ENCODE results near the gene CDC42EP4. TPM values are rescaled to one million over a fixed set of nuclear protein-coding genes. Genes with fewer than 3 reads are reported as not detected.

CDC42EP4 gene
- total RNA-seq, 1 donor from 2014 or later = 124 TPM

DNA sequence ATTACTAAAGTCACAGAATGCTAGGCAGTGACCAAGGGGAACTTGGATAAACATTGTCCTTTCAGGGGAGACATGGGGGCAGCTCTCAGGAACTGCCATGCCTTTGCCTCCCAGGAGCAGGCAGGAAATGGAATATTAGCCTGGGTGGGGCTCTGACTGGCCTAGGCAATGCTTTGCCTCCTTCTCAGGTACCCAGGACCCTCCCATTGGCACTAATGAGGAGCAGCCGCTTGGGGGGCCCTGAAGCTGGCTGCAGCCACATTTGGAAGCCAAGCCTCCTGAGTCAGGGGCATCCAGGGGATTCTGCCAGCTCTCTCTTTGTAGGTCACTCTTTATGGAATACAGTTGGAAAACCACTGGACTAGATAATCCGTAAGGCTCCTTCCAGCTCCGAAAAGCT is 55.6 kb downstream of the CDC42EP4 start:
- peaks cover 3% of the 10 kb centered on the region for H3K27me3 Mint-ChIP-seq (ENCODE audit: unreplicated experiment)
- H3K9me3 Mint-ChIP-seq (ENCODE audit: unreplicated experiment) = no peaks in the 10 kb centered on the region
- H3K36me3 Mint-ChIP-seq (ENCODE audit: unreplicated experiment) = no peaks in the 10 kb centered on the region
- H3K4me3 Mint-ChIP-seq (ENCODE audit: unreplicated experiment) = no peak overlapping the region
- TF ChIP-seq, protein P1, sequence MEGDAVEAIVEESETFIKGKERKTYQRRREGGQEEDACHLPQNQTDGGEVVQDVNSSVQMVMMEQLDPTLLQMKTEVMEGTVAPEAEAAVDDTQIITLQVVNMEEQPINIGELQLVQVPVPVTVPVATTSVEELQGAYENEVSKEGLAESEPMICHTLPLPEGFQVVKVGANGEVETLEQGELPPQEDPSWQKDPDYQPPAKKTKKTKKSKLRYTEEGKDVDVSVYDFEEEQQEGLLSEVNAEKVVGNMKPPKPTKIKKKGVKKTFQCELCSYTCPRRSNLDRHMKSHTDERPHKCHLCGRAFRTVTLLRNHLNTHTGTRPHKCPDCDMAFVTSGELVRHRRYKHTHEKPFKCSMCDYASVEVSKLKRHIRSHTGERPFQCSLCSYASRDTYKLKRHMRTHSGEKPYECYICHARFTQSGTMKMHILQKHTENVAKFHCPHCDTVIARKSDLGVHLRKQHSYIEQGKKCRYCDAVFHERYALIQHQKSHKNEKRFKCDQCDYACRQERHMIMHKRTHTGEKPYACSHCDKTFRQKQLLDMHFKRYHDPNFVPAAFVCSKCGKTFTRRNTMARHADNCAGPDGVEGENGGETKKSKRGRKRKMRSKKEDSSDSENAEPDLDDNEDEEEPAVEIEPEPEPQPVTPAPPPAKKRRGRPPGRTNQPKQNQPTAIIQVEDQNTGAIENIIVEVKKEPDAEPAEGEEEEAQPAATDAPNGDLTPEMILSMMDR (IDR thresholded peaks at IDR 0.05; ENCODE audit: partially characterized antibody, unreplicated experiment) = no peak
- no peak for DNase-seq
- peaks cover 2% of the 10 kb centered on the region for H3K4me1 Mint-ChIP-seq (ENCODE audit: low read depth, unreplicated experiment)
- H3K27ac Mint-ChIP-seq (ENCODE audit: unreplicated experiment) = no peak overlapping the region

GRCh38 chr17:73255671-73256181 is 56.1 kb downstream of the CDC42EP4 start:
- Mint-ChIP-seq H3K4me1 (ENCODE audit: low read depth, unreplicated experiment) (peaks cover 2% of the 10 kb centered on the region), H3K9me3 (ENCODE audit: unreplicated experiment) (no peaks in the 10 kb centered on the region), H3K27ac (ENCODE audit: unreplicated experiment) (no peak overlapping the region), H3K27me3 (ENCODE audit: unreplicated experiment) (peaks cover 3% of the 10 kb centered on the region), H3K36me3 (ENCODE audit: unreplicated experiment) (no peaks in the 10 kb centered on the region), H3K4me3 (ENCODE audit: unreplicated experiment) (no peak overlapping the region)
- TF ChIP-seq, protein P1 (IDR thresholded peaks at IDR 0.05; ENCODE audit: partially characterized antibody, unreplicated experiment) = peak; percentile 97
- DNase-seq = peak; percentile 84

GRCh38 chr17:73251871-73252270 is 59.9 kb downstream of the CDC42EP4 start:
- H3K27me3 Mint-ChIP-seq (ENCODE audit: unreplicated experiment) = peaks cover 1% of the 10 kb centered on the region
- H3K4me1 Mint-ChIP-seq (ENCODE audit: low read depth, unreplicated experiment) = peaks cover 10% of the 10 kb centered on the region
- no peak for DNase-seq
- TF ChIP-seq, protein P1 (IDR thresholded peaks at IDR 0.05; ENCODE audit: partially characterized antibody, unreplicated experiment) = no peak
- H3K36me3 Mint-ChIP-seq (ENCODE audit: unreplicated experiment) = no peaks in the 10 kb centered on the region
- no peak overlapping the region for H3K27ac Mint-ChIP-seq (ENCODE audit: unreplicated experiment)
- no peak overlapping the region for H3K4me3 Mint-ChIP-seq (ENCODE audit: unreplicated experiment)
- H3K9me3 Mint-ChIP-seq (ENCODE audit: unreplicated experiment) = peaks cover under 1% of the 10 kb centered on the region

DNA sequence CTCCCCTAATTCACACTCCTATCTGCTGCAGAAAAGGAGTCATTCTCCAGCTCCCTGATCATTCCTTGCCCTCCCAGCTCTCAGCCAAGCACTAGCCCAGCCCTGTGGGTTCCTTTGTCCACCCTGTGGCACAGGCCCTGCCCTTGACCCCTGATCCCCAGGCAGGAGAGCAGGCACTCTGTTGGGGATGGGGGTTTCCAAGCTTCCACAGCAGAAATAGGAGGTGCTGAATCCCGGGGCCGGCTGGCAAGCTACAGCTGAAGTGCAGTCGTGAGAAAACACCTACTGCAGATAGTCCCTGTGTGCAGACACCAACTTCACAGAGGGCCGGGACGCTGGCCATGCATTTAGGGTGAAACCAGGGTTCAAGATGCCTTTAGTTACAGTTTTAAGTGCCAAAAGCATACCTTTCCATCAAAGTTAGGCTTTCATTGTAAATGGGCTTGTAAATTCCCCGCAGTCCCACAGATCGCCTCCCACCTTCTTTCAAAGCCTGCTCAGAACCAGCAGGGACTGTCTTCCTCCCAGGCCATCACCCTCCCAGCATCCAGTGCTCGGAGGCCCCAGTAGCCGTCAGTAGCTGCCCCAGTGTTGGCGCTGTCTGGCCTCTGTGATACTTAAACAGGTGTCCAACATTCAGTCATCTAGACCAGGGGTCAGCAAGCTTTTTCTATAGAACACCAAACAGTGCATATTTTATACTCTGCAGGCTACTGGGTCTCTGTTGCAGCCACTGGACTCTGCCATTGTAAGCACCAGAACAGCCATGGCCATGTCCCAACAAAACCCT is 60.8 kb downstream of the CDC42EP4 start:
- no peak for DNase-seq
- no peak overlapping the region for H3K4me3 Mint-ChIP-seq (ENCODE audit: unreplicated experiment)
- H3K27me3 Mint-ChIP-seq (ENCODE audit: unreplicated experiment) = peaks cover 1% of the 10 kb centered on the region
- peaks cover 2% of the 10 kb centered on the region for H3K9me3 Mint-ChIP-seq (ENCODE audit: unreplicated experiment)
- TF ChIP-seq, protein P1 (IDR thresholded peaks at IDR 0.05; ENCODE audit: partially characterized antibody, unreplicated experiment) = no peak
- no peak overlapping the region for H3K27ac Mint-ChIP-seq (ENCODE audit: unreplicated experiment)
- H3K36me3 Mint-ChIP-seq (ENCODE audit: unreplicated experiment) = no peaks in the 10 kb centered on the region
- H3K4me1 Mint-ChIP-seq (ENCODE audit: low read depth, unreplicated experiment) = peaks cover 10% of the 10 kb centered on the region

DNA sequence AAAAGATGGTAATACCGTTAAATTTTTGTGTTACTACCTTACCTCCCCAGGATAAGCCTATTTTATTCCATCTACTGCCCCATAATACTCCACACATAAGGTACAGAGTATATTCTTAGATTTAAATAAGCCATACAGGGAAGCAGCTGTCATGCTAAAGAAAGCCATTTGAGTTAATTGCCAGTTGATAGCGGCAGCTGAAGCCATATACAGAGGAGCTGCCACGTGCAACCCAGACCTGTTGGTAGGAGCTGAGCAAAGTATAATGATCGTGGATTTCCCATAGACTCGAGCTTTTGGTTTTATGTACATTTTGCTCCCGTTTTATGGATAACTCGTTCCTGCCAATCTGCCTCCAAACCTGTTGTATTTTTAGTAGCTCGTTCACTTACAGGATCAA is 62.1 kb downstream of the CDC42EP4 start:
- H3K4me1 Mint-ChIP-seq (ENCODE audit: low read depth, unreplicated experiment) = peaks cover 10% of the 10 kb centered on the region
- H3K27me3 Mint-ChIP-seq (ENCODE audit: unreplicated experiment) = peaks cover 1% of the 10 kb centered on the region
- TF ChIP-seq, protein P1 (IDR thresholded peaks at IDR 0.05; ENCODE audit: partially characterized antibody, unreplicated experiment) = no peak
- H3K4me3 Mint-ChIP-seq (ENCODE audit: unreplicated experiment) = no peak overlapping the region
- no peak for DNase-seq
- H3K36me3 Mint-ChIP-seq (ENCODE audit: unreplicated experiment) = no peaks in the 10 kb centered on the region
- H3K9me3 Mint-ChIP-seq (ENCODE audit: unreplicated experiment) = peaks cover 2% of the 10 kb centered on the region
- no peak overlapping the region for H3K27ac Mint-ChIP-seq (ENCODE audit: unreplicated experiment)
